AG10803 (cell line): Measurements from ENCODE around the gene KIAA0753.
"Not testable (repeated sequence)": the region's sequence is repeated elsewhere in the genome, so short reads cannot be mapped to it uniquely, and the experiment has no call there.

Source experiments
- DNase-seq: peaks from one replicate; pipeline ENCODE4 v3.0.0; 2010; ENCODE audit warnings: low read depth
- H3K4me3 ChIP-seq: 2 replicates; pipeline ENCODE4 v1.5.1; 2011; ENCODE audit warnings: mild to moderate bottlenecking, low read length, control low read depth
- TF ChIP-seq, protein P1 (sequence below): conservative IDR thresholded peaks from 2 replicates; pipeline ENCODE4 v1.5.1; 2011; ENCODE audit warnings: mild to moderate bottlenecking, low read length, control low read depth, inconsistent platforms

The KIAA0753 gene

DNA sequence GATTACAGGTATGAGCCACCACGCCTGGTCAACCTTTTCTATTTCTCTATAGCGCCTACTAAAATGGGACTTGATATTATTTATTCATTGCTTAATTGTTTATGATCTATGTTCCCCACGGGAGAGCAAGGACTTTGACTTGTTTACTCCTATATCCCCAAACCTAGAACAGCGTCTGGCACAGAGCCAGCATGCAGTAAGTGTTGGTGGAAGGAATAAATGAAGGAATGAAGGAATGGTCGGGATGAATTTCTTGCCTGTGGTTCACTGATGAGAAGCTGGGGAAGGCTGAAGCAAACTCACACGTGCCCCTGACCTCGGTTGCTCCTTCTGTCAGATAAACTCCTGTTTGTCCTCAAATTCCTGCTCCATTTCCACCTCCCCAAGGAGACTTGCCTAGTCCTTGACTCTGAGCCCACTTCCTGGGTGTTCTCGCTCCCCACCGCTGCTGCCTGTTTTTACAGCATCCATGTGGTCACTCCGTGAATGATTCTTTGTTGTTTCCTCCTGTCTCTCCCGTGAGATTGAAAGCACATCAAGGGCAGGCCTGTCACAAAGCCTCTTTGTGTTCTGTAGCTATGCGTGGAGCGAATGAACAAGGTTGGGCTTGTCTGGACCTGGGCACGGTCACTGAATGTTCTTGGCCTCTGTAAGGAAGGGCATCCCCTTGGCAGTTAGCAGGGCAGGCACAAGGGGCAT is 28.4 kb upstream of the KIAA0753 start:
- TF ChIP-seq, protein P1, sequence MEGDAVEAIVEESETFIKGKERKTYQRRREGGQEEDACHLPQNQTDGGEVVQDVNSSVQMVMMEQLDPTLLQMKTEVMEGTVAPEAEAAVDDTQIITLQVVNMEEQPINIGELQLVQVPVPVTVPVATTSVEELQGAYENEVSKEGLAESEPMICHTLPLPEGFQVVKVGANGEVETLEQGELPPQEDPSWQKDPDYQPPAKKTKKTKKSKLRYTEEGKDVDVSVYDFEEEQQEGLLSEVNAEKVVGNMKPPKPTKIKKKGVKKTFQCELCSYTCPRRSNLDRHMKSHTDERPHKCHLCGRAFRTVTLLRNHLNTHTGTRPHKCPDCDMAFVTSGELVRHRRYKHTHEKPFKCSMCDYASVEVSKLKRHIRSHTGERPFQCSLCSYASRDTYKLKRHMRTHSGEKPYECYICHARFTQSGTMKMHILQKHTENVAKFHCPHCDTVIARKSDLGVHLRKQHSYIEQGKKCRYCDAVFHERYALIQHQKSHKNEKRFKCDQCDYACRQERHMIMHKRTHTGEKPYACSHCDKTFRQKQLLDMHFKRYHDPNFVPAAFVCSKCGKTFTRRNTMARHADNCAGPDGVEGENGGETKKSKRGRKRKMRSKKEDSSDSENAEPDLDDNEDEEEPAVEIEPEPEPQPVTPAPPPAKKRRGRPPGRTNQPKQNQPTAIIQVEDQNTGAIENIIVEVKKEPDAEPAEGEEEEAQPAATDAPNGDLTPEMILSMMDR: no peak
- no peak overlapping the region for H3K4me3 ChIP-seq
- no peak for DNase-seq

DNA sequence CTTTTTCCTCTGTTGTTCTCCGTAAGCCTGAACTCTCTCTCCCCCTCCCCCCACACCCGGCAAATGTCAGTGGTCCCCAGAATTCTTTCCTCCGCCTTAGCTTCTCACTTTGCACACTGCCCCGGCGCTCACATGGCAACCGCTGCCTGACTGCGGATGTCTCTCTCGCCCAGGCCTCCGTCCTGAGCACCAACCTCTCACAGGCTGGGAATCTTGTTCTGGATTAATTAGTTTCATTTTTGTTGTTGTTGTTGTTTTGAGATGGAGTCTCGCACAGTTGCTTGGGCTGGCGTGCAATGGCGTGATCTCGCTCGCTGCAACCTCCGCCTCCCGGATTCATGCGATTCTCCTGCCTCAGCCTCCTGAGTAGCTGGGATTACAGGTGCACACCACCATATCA is 27.7 kb upstream of the KIAA0753 start:
- no peak for DNase-seq
- TF ChIP-seq, protein P1: no peak
- no peak overlapping the region for H3K4me3 ChIP-seq

DNA sequence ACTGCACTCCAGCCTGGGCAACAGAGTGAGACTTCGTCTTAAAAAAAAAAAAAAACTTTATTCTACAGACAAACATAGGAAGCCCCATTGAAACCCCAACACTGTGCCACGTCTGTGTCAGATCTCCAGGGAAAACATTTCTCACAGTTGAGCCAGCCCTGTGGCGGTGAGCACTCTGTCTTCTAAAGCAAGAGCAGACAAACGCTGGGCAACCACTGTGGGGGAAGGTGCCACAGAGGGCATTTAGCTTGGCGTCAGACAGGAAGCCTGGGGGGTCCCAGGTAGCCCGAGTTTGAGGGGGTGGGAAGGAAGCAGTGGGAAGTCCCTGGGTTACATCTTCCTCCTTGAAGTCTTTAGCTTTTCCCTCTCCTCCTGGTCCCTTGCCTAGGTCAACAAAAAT is 27.0 kb upstream of the KIAA0753 start:
- no peak for DNase-seq
- TF ChIP-seq, protein P1: no peak
- no peak overlapping the region for H3K4me3 ChIP-seq

DNA sequence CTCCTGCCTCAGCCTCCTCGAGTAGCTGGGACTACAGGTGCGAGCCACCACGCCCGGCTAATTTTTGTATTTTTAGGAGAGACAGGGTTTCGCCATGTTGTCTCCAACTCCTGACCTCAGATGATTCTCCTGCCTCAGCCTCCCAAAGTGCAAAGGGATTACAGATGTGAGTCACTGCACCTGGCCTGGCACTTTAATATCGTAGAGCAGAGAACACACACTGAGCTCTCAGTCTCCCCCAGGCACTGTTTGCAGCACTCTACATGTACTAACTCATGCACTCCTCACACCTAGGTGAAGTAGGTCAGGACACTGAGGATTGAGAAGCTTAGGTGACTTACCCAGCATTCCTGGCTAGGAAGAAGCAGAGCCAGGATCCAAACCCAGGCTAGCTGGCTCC is 26.0 kb upstream of the KIAA0753 start:
- TF ChIP-seq, protein P1: no peak
- DNase-seq: no peak
- no peak overlapping the region for H3K4me3 ChIP-seq

DNA sequence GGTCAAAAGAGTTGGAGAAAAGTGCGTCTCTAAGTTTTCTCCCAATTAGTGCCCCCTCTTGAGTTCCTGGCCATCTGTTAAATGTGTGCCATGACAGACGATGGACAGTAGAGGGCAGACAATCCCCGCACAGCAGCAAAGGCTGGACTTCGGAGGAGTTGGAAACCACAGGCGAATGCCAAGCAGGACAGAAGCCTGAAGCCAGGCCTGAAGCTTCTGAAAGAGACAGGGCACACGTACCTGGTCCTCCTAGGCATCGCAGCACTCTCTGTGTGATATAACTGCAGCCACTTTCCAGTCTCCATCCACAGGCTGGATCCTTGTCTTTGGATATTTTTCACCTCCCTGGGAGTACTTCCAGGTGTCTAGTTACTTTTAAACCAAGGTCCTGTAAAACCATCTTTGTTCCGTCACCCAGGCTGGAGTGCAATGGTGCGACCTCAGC is 25.6 kb upstream of the KIAA0753 start:
- peak; percentile 81 for DNase-seq
- TF ChIP-seq, protein P1: peak; percentile 95

DNA sequence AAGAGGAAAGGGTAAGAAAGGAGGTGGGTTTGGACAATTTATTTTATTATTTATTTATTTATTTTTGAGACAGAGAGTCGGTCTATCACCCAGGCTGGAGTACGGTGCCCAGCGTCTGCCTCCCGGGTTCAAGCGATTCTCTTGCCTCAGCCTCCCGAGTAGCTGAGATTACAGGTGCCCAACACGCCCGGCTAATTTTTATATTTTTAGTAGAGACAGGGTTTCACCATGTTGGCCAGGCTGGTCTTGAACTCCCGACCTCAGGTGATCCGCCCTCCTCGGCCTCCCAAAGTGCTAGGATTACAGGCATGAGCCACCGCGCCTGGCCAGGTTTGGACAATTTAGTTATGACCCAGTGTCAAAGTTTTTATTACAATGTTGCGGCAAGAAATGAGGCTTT is 22.7 kb upstream of the KIAA0753 start:
- DNase-seq, H3K4me3 ChIP-seq: not testable (repeated sequence)

More for the DNA sequence above, 25.6 kb upstream of the KIAA0753 start:
- no peak overlapping the region for H3K4me3 ChIP-seq

DNA sequence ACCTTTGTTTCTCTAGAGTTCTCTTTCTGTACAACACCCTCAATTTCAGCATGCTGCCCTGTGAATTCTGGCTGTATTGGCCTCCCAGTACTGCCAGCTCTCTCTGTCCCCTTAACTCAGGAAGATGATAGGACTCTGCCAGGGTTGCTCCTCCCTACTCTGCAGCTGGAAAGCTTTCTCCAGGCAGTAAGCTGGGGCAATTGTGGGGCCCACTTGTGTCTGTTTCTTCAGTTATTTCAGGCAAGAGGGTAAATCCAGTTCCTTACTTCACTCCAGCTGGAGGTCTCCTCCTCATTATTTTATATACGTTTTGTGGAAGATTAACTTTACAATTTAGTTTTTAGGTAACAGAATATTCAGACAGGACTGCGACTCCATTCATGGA is 20.9 kb upstream of the KIAA0753 start:
- no peak for DNase-seq
- no peak overlapping the region for H3K4me3 ChIP-seq
- TF ChIP-seq, protein P1: no peak
